GM12878 (cell line): ENCODE measurements around the gene REXO1. TPM values are rescaled to one million over a fixed set of nuclear protein-coding genes. Genes with fewer than 3 reads are reported as not detected.
A peak's percentile ranks its signal among the peaks of the same experiment; 100 is the strongest.

Experiments
- EP300 ChIP-seq, 2 experiments: fragments of 150-350 bp in 1 of 2; IDR thresholded peaks; 2 replicates each; pipeline ENCODE4 v1.6.1; 2011 to 2012; ENCODE audit warnings: low read depth in 2 of 2, low read length in 2 of 2, borderline replicate concordance in 1 of 2, improper control_type of control experiment in 1 of 2, inconsistent platforms in 1 of 2; ENCODE audit not compliant: control insufficient read depth in 1 of 2
- FOXM1 ChIP-seq: IDR thresholded peaks from 2 replicates; pipeline ENCODE4 v1.6.1; 2012; ENCODE audit warnings: low read depth, mild to moderate bottlenecking, inconsistent platforms, low read length, moderate library complexity
- HDGF ChIP-seq: fragments of 450-650 bp; IDR thresholded peaks from 2 replicates; pipeline ENCODE4 v1.6.1; 2016; ENCODE audit warnings: antibody characterized with exemption
- MEF2A ChIP-seq: IDR thresholded peaks from 2 replicates; pipeline ENCODE4 v1.6.1; 2011; ENCODE audit warnings: low read depth, mild to moderate bottlenecking, low read length, moderate library complexity; ENCODE audit not compliant: insufficient read depth
- POLR2AphosphoS2 ChIP-seq: IDR thresholded peaks from 2 replicates; pipeline ENCODE4 v1.6.1; 2011; ENCODE audit warnings: low read depth, mild to moderate bottlenecking, low read length, improper control_type of control experiment, moderate library complexity
- RELB ChIP-seq: fragments of 450-650 bp; IDR thresholded peaks from 2 replicates; pipeline ENCODE4 v1.6.1; 2017; ENCODE audit warnings: low read depth, mild to moderate bottlenecking, moderate library complexity
- REST ChIP-seq: IDR thresholded peaks from 2 replicates; pipeline ENCODE4 v1.6.1; 2012; ENCODE audit warnings: mild to moderate bottlenecking, low read depth, low read length
- SP1 ChIP-seq: IDR thresholded peaks from one replicate; pipeline ENCODE4 v1.6.1; 2011; ENCODE audit warnings: low read depth, low read length
- SREBF1 ChIP-seq: IDR thresholded peaks from 2 replicates; pipeline ENCODE4 v1.6.1; 2012; ENCODE audit warnings: mild to moderate bottlenecking, low read length
- STAT3 ChIP-seq: IDR thresholded peaks from 2 replicates; pipeline ENCODE4 v1.6.1; 2011; ENCODE audit warnings: low read depth, low read length, improper control_type of control experiment
- TCF7 ChIP-seq: IDR thresholded peaks from 2 replicates; pipeline ENCODE4 v1.6.1; 2014; ENCODE audit warnings: antibody characterized with exemption, borderline replicate concordance
- ZNF217 ChIP-seq: fragments of 450-650 bp; IDR thresholded peaks from 2 replicates; pipeline ENCODE4 v1.6.1; 2017; ENCODE audit warnings: antibody characterized with exemption, mild to moderate bottlenecking
- ZSCAN29 ChIP-seq: fragments of 450-650 bp; IDR thresholded peaks from 2 replicates; pipeline ENCODE4 v1.6.1; 2017; ENCODE audit warnings: mild to moderate bottlenecking, moderate library complexity
- polyA plus RNA-seq, 11 experiments: library from polyadenylated mRNA; depleted of rRNA in 4 of 11; unstranded in 6 of 11; stranded (reverse) in 5 of 11; fragments of >200 nt; fragmentation: Nextera tagmentation in 4 of 11; fragmentation: Illumina TruSeq in 1 of 11; extraction: Ambion mirVana in 4 of 11; extraction: Trizol in 1 of 11; gene quantifications; 1 replicate in 1 of 11; 2 replicates in 10 of 11; pipeline versions ENCODE4 v1.2.1 to v1.2.3, GENCODE V29; 2011 to 2016; ENCODE audit warnings: inconsistent platforms in 2 of 11, missing spikeins in 2 of 11, low read depth in 1 of 11
- total RNA-seq, 4 experiments: library from RNA; depleted of rRNA in 3 of 4; stranded (reverse); fragments of >200 nt in 3 of 4; fragmentation: Illumina TruSeq in 1 of 4; extraction: Trizol in 1 of 4; gene quantifications; 2 replicates each; pipeline versions ENCODE4 v1.2.1 to v1.2.3, GENCODE V29; 2013 to 2021
- TF ChIP-seq, protein P1 (sequence below): fragments of 450-650 bp; IDR thresholded peaks from 2 replicates; pipeline ENCODE4 v1.6.1; 2018; ENCODE audit warnings: mild to moderate bottlenecking, low read depth, moderate library complexity; ENCODE audit not compliant: partially characterized antibody
- TF ChIP-seq, protein P2 (sequence below): IDR thresholded peaks from 2 replicates; pipeline ENCODE4 v1.6.1; 2011; ENCODE audit warnings: low read depth, mild to moderate bottlenecking, low read length, moderate library complexity, borderline replicate concordance; ENCODE audit errors: extremely low read depth
- TF ChIP-seq, protein P3 (sequence below): fragments of 450-650 bp; IDR thresholded peaks from 2 replicates; pipeline ENCODE4 v1.6.1; 2017; ENCODE audit warnings: mild to moderate bottlenecking, low read depth, inconsistent platforms; ENCODE audit not compliant: poor library complexity, severe bottlenecking

The REXO1 gene
- total and polyA plus RNA-seq, 10 of the 15 experiments (the other 5 are each of a cell fraction or from before 2014, with no cell fraction given), result 0.03 to 45.2 (median 8.4) TPM

DNA sequence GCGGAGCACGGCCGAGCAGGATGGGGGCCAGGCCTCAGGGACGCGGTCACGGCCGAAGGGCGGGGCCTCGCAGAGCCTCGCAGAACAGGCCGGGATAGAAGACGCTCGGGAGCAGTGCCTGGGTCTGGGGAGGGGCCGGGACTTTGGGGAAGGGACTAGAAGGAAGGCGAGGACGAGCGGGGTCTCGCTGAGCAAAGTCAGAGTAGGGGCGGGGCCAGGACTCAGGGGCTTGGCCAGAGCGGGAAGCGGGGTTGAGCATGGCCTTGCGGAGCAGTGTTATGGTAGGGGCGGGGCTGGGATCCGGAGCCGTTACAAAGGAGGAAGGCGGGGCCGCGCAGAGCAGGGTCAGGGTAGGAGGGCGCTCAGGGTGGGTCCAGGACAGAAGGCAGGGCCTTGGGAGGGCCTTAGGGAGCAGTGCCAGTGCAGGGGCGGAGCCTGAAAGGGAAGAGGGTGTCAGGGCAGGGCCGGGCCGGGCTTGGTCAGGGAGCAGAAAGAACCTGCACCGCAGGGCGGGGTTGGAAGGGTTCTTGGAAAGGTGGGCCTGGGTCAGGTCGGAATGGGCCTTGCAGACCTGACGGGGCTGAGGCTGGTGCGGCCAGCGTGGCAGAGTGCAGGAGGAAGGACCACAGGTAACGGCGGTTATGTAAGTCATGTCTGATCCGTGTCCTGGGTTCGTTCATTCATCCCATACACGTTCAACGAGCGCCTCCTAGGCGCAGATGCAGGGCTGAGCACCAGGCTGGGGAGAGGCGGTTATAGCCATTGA is 35.7 kb downstream of the REXO1 start (continued):
- no peak for TF ChIP-seq REST
- TF ChIP-seq ZSCAN29, result no peak
- TF ChIP-seq, protein P1, sequence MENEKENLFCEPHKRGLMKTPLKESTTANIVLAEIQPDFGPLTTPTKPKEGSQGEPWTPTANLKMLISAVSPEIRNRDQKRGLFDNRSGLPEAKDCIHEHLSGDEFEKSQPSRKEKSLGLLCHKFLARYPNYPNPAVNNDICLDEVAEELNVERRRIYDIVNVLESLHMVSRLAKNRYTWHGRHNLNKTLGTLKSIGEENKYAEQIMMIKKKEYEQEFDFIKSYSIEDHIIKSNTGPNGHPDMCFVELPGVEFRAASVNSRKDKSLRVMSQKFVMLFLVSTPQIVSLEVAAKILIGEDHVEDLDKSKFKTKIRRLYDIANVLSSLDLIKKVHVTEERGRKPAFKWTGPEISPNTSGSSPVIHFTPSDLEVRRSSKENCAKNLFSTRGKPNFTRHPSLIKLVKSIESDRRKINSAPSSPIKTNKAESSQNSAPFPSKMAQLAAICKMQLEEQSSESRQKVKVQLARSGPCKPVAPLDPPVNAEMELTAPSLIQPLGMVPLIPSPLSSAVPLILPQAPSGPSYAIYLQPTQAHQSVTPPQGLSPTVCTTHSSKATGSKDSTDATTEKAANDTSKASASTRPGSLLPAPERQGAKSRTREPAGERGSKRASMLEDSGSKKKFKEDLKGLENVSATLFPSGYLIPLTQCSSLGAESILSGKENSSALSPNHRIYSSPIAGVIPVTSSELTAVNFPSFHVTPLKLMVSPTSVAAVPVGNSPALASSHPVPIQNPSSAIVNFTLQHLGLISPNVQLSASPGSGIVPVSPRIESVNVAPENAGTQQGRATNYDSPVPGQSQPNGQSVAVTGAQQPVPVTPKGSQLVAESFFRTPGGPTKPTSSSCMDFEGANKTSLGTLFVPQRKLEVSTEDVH, result no peak
- TF ChIP-seq RELB, result 0 out of 2 replicates have a peak, but pooled peaks have one; percentile 11
- no peak for TF ChIP-seq EP300 (IDR thresholded peaks at IDR 0.05; ENCODE audit: borderline replicate concordance in 1 of 2, control insufficient read depth in 1 of 2, low read depth in 2 of 2, low read length in 2 of 2)
- no peak for TF ChIP-seq TCF7
- TF ChIP-seq SREBF1, result no peak
- TF ChIP-seq, protein P2, sequence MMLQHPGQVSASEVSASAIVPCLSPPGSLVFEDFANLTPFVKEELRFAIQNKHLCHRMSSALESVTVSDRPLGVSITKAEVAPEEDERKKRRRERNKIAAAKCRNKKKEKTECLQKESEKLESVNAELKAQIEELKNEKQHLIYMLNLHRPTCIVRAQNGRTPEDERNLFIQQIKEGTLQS, result no peak
- no peak for TF ChIP-seq MEF2A
- no peak for TF ChIP-seq FOXM1
- TF ChIP-seq ZNF217, result no peak
- TF ChIP-seq SP1, result no peak
- TF ChIP-seq, protein P3, sequence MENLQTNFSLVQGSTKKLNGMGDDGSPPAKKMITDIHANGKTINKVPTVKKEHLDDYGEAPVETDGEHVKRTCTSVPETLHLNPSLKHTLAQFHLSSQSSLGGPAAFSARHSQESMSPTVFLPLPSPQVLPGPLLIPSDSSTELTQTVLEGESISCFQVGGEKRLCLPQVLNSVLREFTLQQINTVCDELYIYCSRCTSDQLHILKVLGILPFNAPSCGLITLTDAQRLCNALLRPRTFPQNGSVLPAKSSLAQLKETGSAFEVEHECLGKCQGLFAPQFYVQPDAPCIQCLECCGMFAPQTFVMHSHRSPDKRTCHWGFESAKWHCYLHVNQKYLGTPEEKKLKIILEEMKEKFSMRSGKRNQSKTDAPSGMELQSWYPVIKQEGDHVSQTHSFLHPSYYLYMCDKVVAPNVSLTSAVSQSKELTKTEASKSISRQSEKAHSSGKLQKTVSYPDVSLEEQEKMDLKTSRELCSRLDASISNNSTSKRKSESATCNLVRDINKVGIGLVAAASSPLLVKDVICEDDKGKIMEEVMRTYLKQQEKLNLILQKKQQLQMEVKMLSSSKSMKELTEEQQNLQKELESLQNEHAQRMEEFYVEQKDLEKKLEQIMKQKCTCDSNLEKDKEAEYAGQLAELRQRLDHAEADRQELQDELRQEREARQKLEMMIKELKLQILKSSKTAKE, result no peak
- peak; percentile 99 for TF ChIP-seq HDGF
- TF ChIP-seq STAT3, result no peak
- TF ChIP-seq POLR2AphosphoS2, result peak; percentile 26; the same call in 1 of the 2 replicates
